Upper lobe of left lung (tissue), 4 donors: Measurements from ENCODE around the gene SLC12A8.

Experiments used
- EP300 ChIP-seq, 4 donors: sonication (generic); formaldehyde crosslinking; IDR thresholded peaks; one replicate each; pipeline ENCODE4 v1.5.1; 2017; ENCODE audit warnings: antibody characterized with exemption in 4 of 4, control low read depth in 2 of 4
- POLR2A ChIP-seq, 4 donors: fragments of 450-650 bp; IDR thresholded peaks; one replicate each; pipeline ENCODE4 v1.5.1; 2016 to 2017; ENCODE audit warnings: antibody characterized with exemption in 4 of 4, mild to moderate bottlenecking in 2 of 4
- TF ChIP-seq, protein P1 (sequence below), 6 experiments: fragments of 450-650 bp in 4 of 6; fragments of 200-600 bp in 2 of 6; sonication (generic) in 2 of 6; IDR thresholded peaks; one replicate each; pipeline ENCODE4 v1.5.1; 2016 to 2019; ENCODE audit warnings: antibody characterized with exemption in 6 of 6

- TF ChIP-seq, protein P1, sequence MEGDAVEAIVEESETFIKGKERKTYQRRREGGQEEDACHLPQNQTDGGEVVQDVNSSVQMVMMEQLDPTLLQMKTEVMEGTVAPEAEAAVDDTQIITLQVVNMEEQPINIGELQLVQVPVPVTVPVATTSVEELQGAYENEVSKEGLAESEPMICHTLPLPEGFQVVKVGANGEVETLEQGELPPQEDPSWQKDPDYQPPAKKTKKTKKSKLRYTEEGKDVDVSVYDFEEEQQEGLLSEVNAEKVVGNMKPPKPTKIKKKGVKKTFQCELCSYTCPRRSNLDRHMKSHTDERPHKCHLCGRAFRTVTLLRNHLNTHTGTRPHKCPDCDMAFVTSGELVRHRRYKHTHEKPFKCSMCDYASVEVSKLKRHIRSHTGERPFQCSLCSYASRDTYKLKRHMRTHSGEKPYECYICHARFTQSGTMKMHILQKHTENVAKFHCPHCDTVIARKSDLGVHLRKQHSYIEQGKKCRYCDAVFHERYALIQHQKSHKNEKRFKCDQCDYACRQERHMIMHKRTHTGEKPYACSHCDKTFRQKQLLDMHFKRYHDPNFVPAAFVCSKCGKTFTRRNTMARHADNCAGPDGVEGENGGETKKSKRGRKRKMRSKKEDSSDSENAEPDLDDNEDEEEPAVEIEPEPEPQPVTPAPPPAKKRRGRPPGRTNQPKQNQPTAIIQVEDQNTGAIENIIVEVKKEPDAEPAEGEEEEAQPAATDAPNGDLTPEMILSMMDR (IDR thresholded peaks at IDR 0.05) = no peak
- TF ChIP-seq POLR2A (IDR thresholded peaks at IDR 0.05) (no peak), EP300 (IDR thresholded peaks at IDR 0.05) (no peak)
These were observed 132.9 kb downstream of the SLC12A8 start for GRCh38 chr3:125079675-125080045.
